Stimulated activated CD4-positive, alpha-beta T cell treated with anti-CD3 and anti-CD28 coated beads, Interleukin-12 subunit alpha, Interleukin-12 subunit beta, amount 100 ng/mL, for 48 hours (primary cell): ENCODE measurements around the gene CBLIF.
A peak's percentile ranks its signal among the peaks of the same experiment; 100 is the strongest.
"Not testable (repeated sequence)": the region's sequence is repeated elsewhere in the genome, so short reads cannot be mapped to it uniquely, and the experiment has no call there.

Experiments used
- DNase-seq, 3 donors: peaks; one replicate each; pipeline ENCODE4 v3.0.0-alpha.2; 2020; ENCODE audit warnings: low read depth in 2 of 3, low spot score in 1 of 3

Gene CBLIF

DNA sequence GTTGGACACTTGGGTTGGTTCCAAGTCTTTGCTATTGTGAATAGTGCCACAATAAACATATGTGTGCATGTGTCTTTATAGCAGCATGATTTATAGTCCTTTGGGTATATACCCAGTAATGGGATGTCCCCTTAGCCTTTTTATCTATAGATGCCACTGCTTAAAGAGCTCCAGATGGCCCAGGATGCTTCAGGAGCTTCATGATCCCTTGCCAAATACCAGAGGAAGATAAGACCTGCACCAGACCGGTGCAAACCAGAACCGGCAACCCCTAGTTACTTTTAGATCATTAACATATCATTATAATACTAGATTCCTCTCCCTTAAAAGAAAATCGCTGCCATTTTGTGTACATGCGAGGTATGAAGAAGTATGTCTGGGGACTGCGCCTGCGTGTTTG is 3.1 kb upstream of the CBLIF start:
- not testable (repeated sequence) for DNase-seq

DNA sequence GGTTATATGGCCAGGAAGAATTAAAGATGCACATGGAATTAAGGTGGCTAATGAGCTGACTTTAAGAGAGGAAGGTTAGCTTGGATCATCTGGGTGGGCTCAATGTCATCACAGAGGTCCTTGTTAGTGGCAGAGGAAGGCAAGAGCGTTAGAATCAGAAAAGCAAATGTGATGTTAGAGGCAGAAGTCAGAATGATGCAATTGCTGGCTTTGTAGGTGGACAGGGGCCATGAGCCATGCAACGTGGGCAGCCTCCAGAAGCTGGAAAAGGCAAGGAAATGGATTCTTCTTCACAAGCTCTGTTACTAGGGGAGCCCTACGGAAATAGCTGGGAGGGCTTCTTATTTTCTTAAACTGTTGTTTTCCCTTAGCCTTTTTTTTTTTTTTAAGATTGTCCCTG is 2.3 kb upstream of the CBLIF start:
- no peak for DNase-seq

DNA sequence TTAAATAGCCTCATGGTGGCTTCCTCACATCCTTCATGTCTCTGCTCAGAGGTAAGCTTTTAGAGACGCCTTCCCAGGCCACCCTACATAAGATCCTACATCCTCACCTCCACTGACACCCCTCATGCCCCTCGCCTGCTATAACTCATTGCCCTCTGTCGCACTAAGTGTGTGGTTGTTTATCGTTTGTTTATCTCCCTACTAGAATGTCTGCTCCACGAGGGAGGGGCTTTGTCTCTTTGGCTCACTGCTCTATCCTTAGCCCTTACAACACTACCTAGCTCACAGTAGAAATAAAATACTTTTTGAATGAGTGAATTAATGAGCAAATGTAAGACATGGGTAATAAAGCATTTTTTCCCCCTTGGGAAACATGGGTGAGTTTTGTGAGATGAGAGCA is 1.3 kb upstream of the CBLIF start:
- no peak for DNase-seq

DNA sequence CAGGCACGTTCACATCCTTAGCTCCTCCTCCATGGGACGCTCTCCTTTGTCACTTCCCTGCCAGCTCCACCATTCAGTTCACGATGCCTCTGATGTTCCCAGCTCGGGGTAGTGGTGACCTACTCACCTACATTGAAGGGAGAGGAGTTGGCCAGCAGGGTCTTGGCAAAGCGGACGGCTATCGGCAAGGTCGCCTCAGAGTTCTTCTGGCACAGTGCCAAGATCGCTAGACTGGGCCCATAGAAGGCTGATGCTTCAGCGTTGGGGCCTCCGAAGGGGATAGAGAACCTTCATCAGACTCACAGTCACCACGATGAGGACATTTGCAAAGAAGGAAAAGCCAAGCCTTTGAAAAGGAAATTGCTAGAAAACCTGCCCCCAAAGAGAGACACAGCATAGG is 3.0 kb downstream of the CBLIF start:
- no peak for DNase-seq

DNA sequence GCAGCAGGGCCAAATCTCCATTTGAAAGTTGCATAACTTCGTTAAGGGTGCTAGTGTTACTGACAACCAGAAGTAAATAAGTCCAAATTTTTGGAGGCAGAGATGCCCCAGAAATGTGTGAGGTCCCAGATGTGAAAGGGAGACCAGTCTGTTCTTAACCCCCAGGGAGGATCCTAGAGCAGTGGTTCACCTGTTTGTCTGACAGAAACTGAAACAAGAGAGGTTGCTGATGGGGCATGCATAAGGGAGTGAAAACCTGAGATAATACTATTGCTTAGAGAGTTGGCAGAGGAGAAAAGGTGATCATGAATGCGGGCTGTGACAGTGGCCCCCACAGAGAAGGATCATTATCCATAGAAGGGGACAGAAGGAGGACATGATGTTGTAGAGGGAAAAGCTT is 3.8 kb downstream of the CBLIF start:
- DNase-seq = no peak

DNA sequence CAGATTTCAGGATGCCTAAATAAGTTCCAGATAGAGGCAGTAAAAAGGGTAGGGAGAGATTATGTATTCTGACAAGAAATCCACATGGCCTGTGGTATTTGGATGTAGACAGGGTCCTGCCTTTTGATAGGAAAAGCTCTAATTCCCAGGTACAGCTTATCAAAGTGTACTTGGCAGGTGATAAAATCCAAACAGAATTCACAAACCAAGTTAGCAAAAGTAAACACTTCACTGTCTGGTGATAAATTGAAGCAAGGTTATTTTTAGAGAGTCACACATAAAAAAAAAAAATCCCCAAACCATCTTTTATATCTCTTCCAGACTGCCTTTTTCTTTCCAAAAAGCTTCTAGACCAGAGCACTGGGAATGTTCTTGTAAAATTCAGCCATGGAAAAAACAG is 5.7 kb downstream of the CBLIF start:
- DNase-seq = no peak

DNA sequence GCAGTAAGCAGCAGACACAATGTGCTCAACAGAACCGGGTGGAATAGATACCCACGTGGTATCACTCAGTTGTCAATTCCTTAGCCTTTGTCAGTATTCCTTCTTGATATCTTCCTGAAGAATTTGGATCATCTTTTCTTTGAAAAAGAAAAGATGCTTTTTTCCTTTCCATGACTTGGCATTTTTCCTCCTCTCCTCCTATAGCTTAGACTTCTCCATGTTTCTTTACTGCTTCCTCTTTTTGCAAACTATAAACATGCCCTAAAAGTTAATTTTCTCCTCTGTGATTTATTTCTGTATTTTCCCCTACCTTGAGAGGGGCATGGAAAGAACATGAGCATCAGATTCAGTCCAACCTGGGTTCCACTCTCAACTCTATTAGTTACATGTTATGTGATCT is 11.7 kb downstream of the CBLIF start:
- no peak for DNase-seq

DNA sequence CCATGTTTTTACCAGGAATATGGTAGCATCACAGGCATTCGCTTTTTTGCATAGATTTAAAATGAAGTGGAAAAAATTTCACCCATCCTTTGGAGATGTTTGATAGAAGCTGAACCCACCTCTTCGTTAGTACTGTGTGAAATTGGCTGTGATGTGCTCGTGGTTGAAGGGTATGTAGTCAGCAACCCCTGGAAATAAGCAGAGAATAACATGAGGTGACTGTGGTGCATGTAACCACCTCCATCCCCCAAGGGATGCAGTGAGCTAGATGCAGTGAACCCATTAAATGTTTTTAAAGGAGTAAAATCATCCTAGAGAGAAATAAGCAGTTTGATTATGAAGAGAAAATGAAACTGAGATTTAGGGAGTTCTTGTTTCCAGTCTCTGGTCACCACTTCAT is 15.9 kb downstream of the CBLIF start:
- DNase-seq = no peak

DNA sequence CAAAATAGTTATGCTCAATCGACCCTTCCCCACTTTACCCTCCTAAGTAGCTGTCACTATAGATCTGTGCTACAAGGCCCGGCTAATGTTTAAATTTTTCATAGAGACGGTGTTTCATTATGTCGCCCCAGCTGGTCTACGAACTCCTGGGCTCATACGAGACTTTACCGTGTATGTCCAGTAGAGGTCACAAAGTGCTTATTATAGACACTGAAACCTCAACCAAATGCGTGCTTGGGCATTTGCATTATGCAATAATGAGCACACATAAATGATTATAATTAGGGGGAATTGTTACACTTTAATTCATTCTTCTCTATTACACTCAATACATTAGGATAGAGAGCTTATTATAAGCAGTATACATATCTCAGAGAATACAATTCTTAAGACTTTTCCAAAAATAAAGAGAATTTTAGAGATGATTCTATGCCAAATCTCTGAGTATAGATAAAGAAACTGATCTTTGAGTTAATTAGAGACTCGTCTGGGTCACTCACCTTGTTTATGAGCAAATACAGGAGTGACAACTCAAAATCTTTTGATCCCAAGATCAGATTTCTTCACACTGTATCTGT is 22.2 kb downstream of the CBLIF start:
- DNase-seq = peak in 1 of 3 donors; percentile 13

DNA sequence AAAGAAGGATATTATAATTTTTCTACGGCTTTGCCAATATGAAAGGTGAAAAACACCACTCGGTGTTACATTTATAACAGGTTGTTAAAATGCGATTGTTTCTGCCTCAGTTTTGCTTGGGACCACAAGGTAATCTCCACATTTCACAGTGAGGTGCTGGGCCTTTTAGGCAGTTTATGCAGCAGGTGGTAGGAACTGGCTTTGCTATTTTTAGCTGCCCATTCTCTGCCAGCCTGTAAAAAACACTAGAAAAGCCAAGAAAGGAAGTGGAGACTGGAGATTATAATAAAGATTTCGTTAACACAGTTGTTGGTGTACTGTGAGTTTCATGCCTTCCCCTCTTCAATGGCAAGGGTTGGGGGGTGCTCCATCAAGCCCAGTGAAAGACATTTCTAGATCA is 26.7 kb downstream of the CBLIF start:
- DNase-seq = no peak

DNA sequence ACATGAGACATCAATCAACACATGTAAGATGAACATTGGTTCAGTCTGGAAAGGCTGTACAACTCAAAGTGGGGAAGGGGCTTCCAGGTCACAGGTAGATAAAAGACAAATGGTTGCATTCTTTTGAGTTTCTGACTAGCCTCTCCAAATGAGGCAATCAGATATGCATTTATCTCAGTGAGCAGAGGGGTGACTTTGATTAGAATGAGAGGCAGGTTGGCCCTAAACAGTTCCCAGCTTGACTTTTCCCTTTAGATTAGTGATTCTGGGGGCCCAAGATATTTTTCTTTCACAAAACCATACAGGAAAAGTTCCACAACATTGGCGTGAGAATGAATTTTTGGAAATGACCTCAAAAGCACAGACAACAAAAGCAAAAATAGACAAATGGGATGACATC is 28.9 kb downstream of the CBLIF start:
- not testable (repeated sequence) for DNase-seq

DNA sequence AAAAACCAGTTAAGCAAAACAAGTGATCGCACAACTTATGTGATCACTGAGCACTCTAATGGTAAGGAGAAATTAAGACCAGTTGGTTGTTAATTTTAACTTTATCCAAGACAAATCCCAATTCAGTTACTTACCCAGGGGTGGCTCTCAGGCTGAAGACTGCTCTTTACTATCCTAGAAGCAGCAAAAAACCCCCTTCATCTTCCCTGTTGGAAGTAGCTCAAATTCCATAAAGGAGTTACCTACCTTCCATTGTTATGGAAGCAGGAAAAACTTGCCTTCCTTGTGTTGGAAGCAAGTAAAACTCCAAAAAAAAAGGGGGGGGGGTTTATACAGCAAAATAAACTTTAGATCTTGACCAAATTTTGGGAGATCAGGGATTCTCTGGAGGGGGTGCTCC is 29.5 kb downstream of the CBLIF start:
- DNase-seq = no peak

DNA sequence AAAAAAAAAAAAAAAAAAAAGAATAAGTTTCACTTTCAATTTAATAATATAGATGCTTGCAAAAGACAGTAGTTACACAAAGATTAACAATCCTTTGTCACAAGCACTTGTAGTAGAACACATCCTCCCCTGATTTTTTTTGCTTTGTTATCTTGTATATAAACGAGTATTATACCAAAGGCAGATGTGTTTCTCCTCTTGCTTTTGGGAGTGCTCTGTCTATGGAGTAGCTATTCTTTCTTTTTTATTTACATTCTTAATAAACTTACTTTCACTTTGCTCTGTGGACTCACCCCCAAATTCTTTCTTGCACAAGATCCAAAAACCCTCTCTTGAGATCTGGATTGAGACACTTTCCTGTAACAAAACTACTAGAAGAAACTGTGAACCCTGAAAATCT is 31.3 kb downstream of the CBLIF start:
- no peak for DNase-seq

DNA sequence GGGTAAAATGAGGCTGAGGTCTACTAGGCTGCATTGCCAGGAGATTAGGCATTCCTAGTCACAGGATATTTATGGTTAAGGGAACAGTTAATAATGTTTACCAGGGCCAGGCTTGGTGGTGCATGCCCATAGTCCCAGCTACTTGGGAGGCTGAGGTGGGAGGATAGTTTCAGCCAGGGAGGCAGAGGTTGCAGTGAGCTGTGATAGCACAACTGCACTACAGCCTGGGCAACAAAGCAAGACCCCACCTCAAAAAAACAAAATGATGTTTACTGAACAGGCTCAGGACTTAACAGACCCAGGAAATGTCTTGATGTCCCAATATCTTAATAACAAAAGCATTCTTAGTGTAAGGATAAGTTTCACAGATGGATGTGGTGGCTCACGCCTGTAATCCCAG is 31.9 kb downstream of the CBLIF start:
- DNase-seq = no peak

DNA sequence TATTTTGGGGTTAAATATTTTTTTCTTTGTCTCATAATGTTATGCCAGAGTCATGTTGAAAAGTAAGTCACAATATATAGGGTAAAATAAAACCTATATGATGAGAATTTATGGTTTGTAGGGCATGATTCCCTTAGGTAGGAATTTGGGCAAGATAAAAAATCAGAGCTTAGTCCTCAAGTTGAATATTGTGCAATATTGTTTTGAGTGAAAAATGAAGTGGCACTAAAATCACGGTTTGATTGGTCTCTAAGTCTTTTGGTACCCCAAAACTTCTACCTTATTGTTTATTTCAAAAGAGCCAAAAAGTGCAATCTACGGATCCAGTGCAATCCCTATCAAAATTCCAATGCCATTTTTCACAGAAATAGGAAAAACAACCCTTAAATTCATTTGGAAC is 33.1 kb downstream of the CBLIF start:
- DNase-seq = no peak

DNA sequence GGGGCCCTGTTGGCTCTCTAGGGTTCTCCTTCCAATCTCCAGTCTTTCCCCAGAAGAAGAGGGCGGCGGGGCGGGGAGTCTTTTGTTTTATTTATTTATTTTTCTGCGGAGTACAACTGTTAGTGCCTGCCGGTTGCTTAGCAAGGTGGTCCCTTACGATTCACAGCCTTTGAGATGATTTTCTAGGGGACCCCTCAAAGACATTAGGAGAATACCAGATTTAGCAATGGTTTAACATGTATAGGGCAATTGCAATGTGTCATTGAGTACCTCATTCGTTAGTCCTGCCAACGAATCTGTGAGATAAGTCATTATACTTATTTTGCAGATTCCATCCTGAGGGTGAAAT is 34.4 kb downstream of the CBLIF start:
- no peak for DNase-seq

DNA sequence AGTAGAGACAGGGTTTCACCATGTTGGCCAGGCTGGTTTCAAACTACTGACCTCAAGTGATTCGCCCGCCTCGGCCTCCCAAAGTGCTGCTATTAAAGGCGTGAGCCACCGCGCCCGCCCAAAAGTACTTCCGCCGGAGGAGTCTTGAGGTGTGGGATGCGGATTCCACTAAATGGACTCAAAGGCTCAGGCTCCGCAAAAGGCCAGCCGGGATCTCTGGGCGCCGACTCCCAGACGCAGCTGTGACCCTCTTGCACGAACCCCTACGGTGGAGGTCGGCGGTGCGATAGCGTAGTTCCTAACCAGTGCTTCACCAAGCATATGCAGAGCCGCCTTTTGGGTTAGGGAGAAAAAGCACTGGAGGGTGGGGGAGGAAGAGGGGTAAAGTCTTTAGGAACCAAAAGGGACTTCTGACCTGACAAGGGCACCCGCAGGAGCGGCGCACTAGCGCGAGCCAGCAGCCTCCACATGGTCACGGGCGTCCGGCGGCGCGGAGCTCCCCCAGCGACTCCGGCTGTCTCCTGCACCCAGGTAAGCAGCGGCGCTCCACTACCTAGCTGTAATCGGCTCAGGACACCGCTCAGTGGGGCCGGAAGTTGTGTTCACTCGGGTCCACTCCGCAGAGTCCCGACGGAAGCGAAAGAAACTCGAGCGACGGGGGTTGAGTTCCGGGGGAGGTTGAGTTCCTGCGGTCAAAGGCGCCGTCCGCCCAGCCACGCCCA is 34.9 kb downstream of the CBLIF start, which contains the start of gene MRPL16:
Gene MRPL16, minus strand, starts transcription at position 590 of the 722 bp plus-strand sequence. Its CDS starts 120 bp downstream, at position 470.
- peak; percentile 85 to 91 (median 90) for DNase-seq

DNA sequence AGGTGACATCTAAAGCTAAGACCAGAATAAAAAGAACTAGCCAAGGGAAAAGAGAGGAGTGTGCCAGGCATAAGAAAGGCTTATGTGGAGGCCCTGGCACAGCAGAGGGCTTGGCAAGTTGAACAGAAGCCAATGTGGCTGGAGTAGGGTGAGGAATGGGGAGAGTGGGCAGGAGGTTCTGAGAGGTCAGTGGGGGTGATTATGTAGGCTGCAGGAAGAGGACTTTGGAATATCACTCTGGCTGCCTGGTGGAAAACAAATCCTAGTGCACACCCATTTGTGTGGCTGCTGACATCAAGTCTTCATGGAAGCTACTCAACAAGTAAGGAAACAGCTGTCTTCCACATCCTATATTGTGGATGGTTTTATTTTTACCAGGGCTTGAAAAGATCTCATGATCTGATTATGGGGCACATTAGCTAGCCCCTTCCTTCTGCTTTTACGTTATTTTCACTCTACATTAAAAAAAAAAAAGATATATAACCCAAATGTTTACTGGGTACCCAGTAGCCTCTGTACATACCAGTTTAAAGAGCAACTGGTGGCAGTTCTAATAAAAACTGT is 38.2 kb downstream of the CBLIF start:
- no peak for DNase-seq

DNA sequence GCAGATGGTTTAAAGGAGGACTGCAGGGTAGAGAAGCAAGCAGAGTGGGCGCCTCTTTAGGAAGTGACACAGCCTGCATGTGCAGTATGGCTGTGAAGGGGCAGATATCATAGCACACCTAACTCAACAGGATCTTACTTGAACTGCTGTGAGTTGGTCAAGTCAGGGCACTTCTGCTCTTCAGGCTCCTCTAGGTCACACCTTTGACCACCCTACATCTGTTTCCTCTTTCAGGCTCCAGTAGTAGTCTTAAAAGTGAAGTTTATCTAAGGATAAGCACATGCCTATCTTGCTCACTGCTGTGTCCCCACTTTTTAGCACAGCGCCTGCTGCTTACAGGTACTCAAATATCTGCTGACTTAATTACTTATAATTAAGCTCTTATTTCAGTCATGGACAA is 41.2 kb downstream of the CBLIF start:
- DNase-seq = no peak

DNA sequence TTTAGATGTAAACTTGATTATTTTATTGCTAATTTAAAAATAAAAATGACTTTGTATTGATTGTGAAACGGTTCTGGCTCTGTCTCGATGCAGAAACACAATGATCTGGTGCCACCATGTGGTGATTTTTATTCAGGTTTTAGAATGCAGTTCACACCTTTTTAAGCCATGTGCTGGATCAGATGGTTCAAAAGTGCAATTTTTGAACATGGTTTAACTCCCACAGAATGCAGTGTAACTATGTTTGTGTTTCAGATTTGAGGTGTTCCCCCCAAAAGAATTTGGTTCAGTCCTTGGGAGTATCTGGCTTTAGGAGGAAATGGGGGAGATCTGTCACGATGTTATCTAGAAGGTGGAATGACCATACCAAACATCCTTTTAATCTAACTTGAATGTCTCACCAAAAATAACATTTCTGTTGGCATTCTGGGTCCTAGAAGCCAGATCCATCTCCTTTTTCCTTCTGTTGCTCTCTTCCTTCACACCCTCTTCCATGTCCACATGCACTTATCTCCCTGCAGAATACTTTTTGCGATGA is 42.6 kb downstream of the CBLIF start:
- DNase-seq = peak in 1 of 3 donors; percentile 65

DNA sequence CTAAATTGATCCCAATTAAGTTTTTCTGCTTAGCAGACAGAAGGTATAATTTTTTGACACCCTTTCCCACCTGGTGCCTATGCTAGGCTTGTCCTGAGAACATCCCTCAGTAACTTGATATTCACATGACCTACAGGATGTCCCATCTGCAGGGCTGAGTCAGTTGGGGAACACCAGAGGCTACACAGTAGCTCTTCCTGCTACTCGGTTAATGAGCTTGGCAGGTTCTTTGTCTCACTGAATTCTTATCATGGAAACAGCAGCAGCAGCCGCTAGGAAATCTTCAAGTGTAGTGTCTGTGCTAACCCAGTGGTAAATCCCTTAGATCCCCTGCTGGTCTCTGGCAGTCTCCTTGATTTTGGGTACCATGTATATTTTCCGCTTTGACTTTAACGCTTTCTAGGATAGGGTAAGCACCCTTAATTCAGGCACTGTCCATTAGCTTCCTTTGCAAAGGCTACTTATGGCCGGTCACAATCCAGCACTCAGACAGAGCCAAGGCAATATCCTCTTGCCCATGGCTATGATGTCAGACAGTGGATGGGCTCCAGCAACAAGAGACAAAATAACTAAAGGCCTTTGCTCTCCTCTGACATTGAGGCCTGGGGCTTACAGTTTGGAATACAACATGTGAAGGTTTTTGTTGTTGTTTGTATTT is 43.2 kb downstream of the CBLIF start:
- DNase-seq = no peak

DNA sequence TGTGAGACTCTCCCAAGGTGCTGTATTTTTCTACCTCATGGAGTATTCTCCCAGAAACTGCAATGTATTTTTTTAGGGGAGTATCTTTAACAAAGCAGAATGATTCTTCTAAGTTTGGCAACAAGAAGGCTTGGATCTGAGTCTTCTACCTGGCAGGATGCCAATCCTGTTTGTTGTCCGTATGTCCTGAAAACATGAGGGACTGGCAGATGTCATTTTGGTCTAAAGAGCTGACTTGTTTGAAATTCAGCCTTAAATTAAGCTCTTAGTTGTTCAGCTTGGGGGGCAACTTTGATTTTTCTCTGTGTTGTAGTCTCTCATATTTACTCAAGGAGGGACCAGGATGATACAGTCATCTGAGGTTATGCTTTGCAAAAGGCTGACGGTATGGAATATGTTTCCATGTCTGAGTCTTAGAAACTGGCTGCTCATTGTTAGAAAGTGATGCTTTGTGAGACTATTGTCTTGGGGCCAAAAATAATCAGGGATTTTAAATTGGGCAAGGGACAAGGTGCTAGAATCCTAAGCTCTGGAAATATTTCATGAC is 44.1 kb downstream of the CBLIF start:
- no peak for DNase-seq
